H1 (cell line): ENCODE results near the gene RAB39A. TPM values are rescaled to one million over a fixed set of nuclear protein-coding genes. Genes with fewer than 3 reads are reported as not detected.

ENCODE experiments used
- CTCF ChIA-PET: fragments of 300-600 bp; sonication (Branson Sonifier 250); formaldehyde crosslinking; loops from one replicate; lab custom pipeline; 2021; ENCODE audit not compliant: partially characterized antibody; lab: Charles Lee
- POLR2A ChIA-PET: fragments of 300-600 bp; sonication (Branson Sonifier 250); formaldehyde crosslinking; loops from one replicate; lab custom pipeline; 2021; ENCODE audit warnings: inconsistent platforms; ENCODE audit not compliant: partially characterized antibody; lab: Charles Lee
- DNase-seq, 2 experiments: peaks; one replicate each; pipeline versions ENCODE4 v3.0.0 to v3.0.0-alpha.2; 2010 to 2022; ENCODE audit warnings: low spot score in 2 of 2, low read depth in 1 of 2, mixed read lengths in 1 of 2
- FAIRE-seq: peaks from 2 replicates; lab custom pipeline; 2011; peaks lifted over from hg19 to GRCh38; lab: Jason Lieb, UNC
- H2AFZ ChIP-seq: 2 replicates; pipeline ENCODE4 v1.8.1; 2012; ENCODE audit warnings: low read length, inconsistent platforms
- H2AK5ac ChIP-seq: 2 replicates; pipeline ENCODE4 v1.6.1; 2013; ENCODE audit warnings: low read depth, low read length
- H2BK120ac ChIP-seq: replicated peaks from 2 replicates; pipeline ENCODE3; 2013; ENCODE audit warnings: low read depth, low read length, inconsistent platforms
- H2BK12ac ChIP-seq: 2 replicates; pipeline ENCODE4 v1.6.1; 2013; ENCODE audit warnings: low read depth, low read length
- H2BK15ac ChIP-seq: 2 replicates; pipeline ENCODE4 v1.6.1; 2013; ENCODE audit warnings: low read length
- H2BK20ac ChIP-seq: 2 replicates; pipeline ENCODE4 v1.6.1; 2013; ENCODE audit warnings: low read length
- H2BK5ac ChIP-seq: 2 replicates; pipeline ENCODE4 v1.6.1; 2013; ENCODE audit warnings: low read depth, low read length
- H3K14ac ChIP-seq: 2 replicates; pipeline ENCODE4 v1.6.1; 2013; ENCODE audit warnings: inconsistent platforms; ENCODE audit not compliant: insufficient read length
- H3K18ac ChIP-seq: 2 replicates; pipeline ENCODE4 v1.6.1; 2013; ENCODE audit warnings: low read length; ENCODE audit errors: extremely low read depth
- H3K23ac ChIP-seq: 2 replicates; pipeline ENCODE4 v1.6.1; 2013; ENCODE audit warnings: inconsistent platforms; ENCODE audit not compliant: insufficient read length
- H3K23me2 ChIP-seq: 2 replicates; pipeline ENCODE4 v1.6.1; 2013; ENCODE audit warnings: low read depth, low read length
- H3K27ac ChIP-seq: 2 replicates; pipeline ENCODE4 v1.6.1; 2011; ENCODE audit warnings: low read depth, low read length, inconsistent platforms
- H3K27me3 ChIP-seq, 4 experiments: replicated peaks in 1 of 4; 1 replicate in 1 of 4; 2 replicates in 3 of 4; pipeline versions ENCODE4 v1.6.1 to v1.8.1; 2011 to 2013; ENCODE audit warnings: low read length in 3 of 4, mild to moderate bottlenecking in 3 of 4, inconsistent platforms in 2 of 4, mixed read lengths in 2 of 4, moderate library complexity in 1 of 4; ENCODE audit not compliant: control insufficient read depth in 3 of 4, insufficient read depth in 3 of 4; ENCODE audit errors: extremely low read depth in 1 of 4
- H3K36me3 ChIP-seq, 4 experiments: 2 replicates each; pipeline versions ENCODE4 v1.6.1 to v1.8.1; 2011 to 2013; ENCODE audit warnings: mild to moderate bottlenecking in 4 of 4, low read length in 3 of 4, moderate library complexity in 2 of 4, control low read depth in 1 of 4, inconsistent platforms in 1 of 4; ENCODE audit not compliant: insufficient read depth in 4 of 4, control insufficient read depth in 2 of 4
- H3K4ac ChIP-seq: replicated peaks from 2 replicates; pipeline ENCODE3; 2013; ENCODE audit warnings: low read length, low read depth, mixed read lengths, inconsistent platforms; ENCODE audit not compliant: insufficient read length
- H3K4me1 ChIP-seq, 4 experiments: replicated peaks in 1 of 4; 1 replicate in 1 of 4; 2 replicates in 3 of 4; pipeline versions ENCODE4 v1.6.1 to v1.8.1; 2011 to 2013; ENCODE audit warnings: low read length in 3 of 4, inconsistent platforms in 2 of 4, mixed read lengths in 1 of 4; ENCODE audit not compliant: insufficient read depth in 4 of 4, control insufficient read depth in 3 of 4
- H3K4me2 ChIP-seq, 2 experiments: 2 replicates each; pipeline versions ENCODE4 v1.6.1 to v1.8.1; 2011 to 2013; ENCODE audit warnings: low read depth in 2 of 2, low read length in 2 of 2, control low read depth in 1 of 2, inconsistent platforms in 1 of 2, mild to moderate bottlenecking in 1 of 2; ENCODE audit not compliant: insufficient read depth in 1 of 2
- H3K4me3 ChIP-seq, 4 experiments: fragments of 200-600, 300-600 bp in 1 of 4; sonication (generic), shearing (Covaris generic), sonication (Bioruptor Twin) in 1 of 4; 2 replicates each; pipeline versions ENCODE4 v1.5.1 to v1.8.1; 2011 to 2016; ENCODE audit warnings: low read length in 4 of 4, low read depth in 3 of 4, control low read depth in 2 of 4, inconsistent platforms in 2 of 4, mild to moderate bottlenecking in 2 of 4, mixed read lengths in 1 of 4, moderate library complexity in 1 of 4; ENCODE audit not compliant: insufficient read depth in 2 of 4; ENCODE audit errors: extremely low read depth in 1 of 4
- H3K56ac ChIP-seq: replicated peaks from 2 replicates; pipeline ENCODE3; 2013; ENCODE audit warnings: low read depth, mild to moderate bottlenecking, mixed read lengths, low read length, inconsistent platforms; ENCODE audit not compliant: insufficient read length
- H3K79me1 ChIP-seq: 2 replicates; pipeline ENCODE4 v1.6.1; 2013; ENCODE audit warnings: low read depth, low read length, control low read depth
- H3K79me2 ChIP-seq, 2 experiments: 2 replicates each; pipeline versions ENCODE4 v1.6.1 to v1.8.1; 2012 to 2013; ENCODE audit warnings: low read length in 2 of 2, mild to moderate bottlenecking in 2 of 2, inconsistent platforms in 1 of 2; ENCODE audit not compliant: insufficient read depth in 2 of 2, control insufficient read depth in 1 of 2
- H3K9ac ChIP-seq, 4 experiments: replicated peaks in 1 of 4; 1 replicate in 1 of 4; 2 replicates in 3 of 4; pipeline versions ENCODE4 v1.6.1 to v1.8.1; 2011 to 2013; ENCODE audit warnings: low read depth in 3 of 4, low read length in 3 of 4, control low read depth in 2 of 4, mild to moderate bottlenecking in 2 of 4, moderate library complexity in 2 of 4, inconsistent platforms in 1 of 4; ENCODE audit errors: extremely low read depth in 1 of 4
- H3K9me3 ChIP-seq, 2 experiments: 2 replicates each; pipeline versions ENCODE4 v1.6.1 to v1.8.1; 2012 to 2013; ENCODE audit warnings: mild to moderate bottlenecking in 2 of 2, moderate library complexity in 2 of 2, control low read depth in 1 of 2, inconsistent platforms in 1 of 2, low read depth in 1 of 2, low read length in 1 of 2, mixed read lengths in 1 of 2; ENCODE audit not compliant: insufficient read depth in 2 of 2
- H4K20me1 ChIP-seq, 2 experiments: replicated peaks in 1 of 2; 2 replicates each; pipeline versions ENCODE3 to v1.8.1; 2011 to 2013; ENCODE audit warnings: inconsistent platforms in 2 of 2, low read length in 2 of 2, mild to moderate bottlenecking in 1 of 2; ENCODE audit not compliant: insufficient read depth in 2 of 2, control insufficient read depth in 1 of 2
- H4K5ac ChIP-seq: 2 replicates; pipeline ENCODE4 v1.6.1; 2013; ENCODE audit warnings: low read length, low read depth, mixed read lengths, inconsistent platforms; ENCODE audit not compliant: insufficient read length
- H4K8ac ChIP-seq: 2 replicates; pipeline ENCODE4 v1.8.0; 2013; ENCODE audit warnings: mild to moderate bottlenecking, moderate library complexity, low read length, inconsistent platforms; ENCODE audit not compliant: insufficient read depth; ENCODE audit errors: extremely low read depth
- H4K91ac ChIP-seq: replicated peaks from 2 replicates; pipeline ENCODE3; 2013; ENCODE audit warnings: low read length, mixed read lengths, inconsistent platforms; ENCODE audit not compliant: insufficient read length
- PHF8 ChIP-seq: fragments of 200-600 bp; sonication (generic); conservative IDR thresholded peaks from 2 replicates; pipeline ENCODE4 v1.7.1; 2012; ENCODE audit warnings: low read depth, mild to moderate bottlenecking, inconsistent platforms, low read length, moderate library complexity
- RBBP5 ChIP-seq: IDR thresholded peaks from 2 replicates; pipeline ENCODE4 v1.7.1; 2012; ENCODE audit warnings: low read depth, mild to moderate bottlenecking, inconsistent platforms, low read length, moderate library complexity, borderline replicate concordance
- TEAD4 ChIP-seq: IDR thresholded peaks from 2 replicates; pipeline ENCODE4 v1.6.1; 2012; ENCODE audit warnings: low read depth, low read length, inconsistent platforms, mixed read lengths
- ZNF274 ChIP-seq: IDR thresholded peaks from 2 replicates; pipeline ENCODE4 v1.7.0; 2012; ENCODE audit warnings: low read length, borderline replicate concordance; ENCODE audit errors: extremely low read depth
- WGBS, 2 experiments: shearing (Covaris generic) in 1 of 2; methylation state at CpG; one replicate each; pipeline versions ENCODE4 v1.1.6 to v1.1.7; 2013 to 2015; ENCODE audit warnings: low lambda C conversion rate in 2 of 2, mixed read lengths in 2 of 2, inconsistent platforms in 1 of 2, low coverage in 1 of 2, missing lambda C conversion rate in 1 of 2; ENCODE audit not compliant: insufficient replicate concordance in 2 of 2, insufficient coverage in 1 of 2, insufficient read length in 1 of 2; ENCODE audit errors: extremely low coverage in 1 of 2, missing lambda C conversion rate in 1 of 2; 5-methylcytosine and 5-hydroxymethylcytosine counted together
- polyA plus RNA-seq, 7 experiments: library from polyadenylated mRNA; depleted of rRNA in 3 of 7; stranded (reverse) in 5 of 7; unstranded in 2 of 7; fragments of >200 nt in 5 of 7; fragments of 200-250 nt in 2 of 7; gene quantifications; 1 replicate in 5 of 7; 2 replicates in 1 of 7; 4 replicates in 1 of 7; pipeline versions ENCODE4 v1.2.1 to v1.2.3, GENCODE V29; 2011 to 2013; ENCODE audit warnings: missing spikeins in 2 of 7, mixed read lengths in 2 of 7
- total RNA-seq: library from RNA; stranded (reverse); fragmentation: NEBNext Ultra II Directional; extraction: Animal tissue kit (Norgen Biotek cat#: 25700); gene quantifications from 2 replicates; pipeline ENCODE4 v1.2.1, GENCODE V29; 2021

RAB39A gene
- total and polyA plus RNA-seq, 2 of the 8 experiments (the other 6 are each of a cell fraction or from before 2014, with no cell fraction given): 7.1 to 19.1 TPM

DNA sequence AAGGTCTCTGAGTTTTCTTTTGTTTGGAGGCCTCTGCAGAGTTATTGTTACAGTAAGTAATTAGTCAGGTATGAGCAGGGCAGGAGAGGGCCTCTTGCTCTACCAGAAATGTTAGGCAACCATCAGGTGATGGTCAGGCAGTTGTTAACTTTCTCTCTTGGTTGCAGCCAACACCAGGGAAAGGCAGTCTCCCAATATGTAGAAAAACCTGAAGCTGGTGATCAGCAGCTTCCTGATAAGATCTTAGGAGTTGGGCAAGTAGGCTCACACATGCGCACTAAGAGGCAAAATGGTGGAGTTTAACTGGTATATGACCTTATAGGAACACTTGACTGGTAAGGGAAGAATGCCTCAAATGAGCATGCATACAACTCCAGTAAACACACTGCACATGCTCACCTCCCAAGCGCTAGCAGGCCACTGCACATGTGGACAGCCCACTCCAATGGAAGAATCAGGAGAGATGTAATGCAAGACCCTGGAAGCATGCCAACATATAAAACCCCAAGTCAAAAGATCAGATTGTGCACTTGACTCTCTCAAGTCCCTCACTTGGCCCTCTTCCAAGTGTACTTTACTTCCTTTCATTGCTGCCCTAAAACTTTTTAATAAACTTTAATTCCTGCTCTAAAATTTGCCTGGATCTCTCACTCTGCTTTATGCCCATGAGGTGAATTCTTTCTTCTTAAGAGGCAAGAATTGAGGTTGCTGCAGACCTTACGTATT, 46.0 kb upstream of the RAB39A start:
- CTCF ChIA-PET: interaction anchor here (0.6 to 1.9 kb wide), 6 partner anchors 17 to 141 kb away, joined by 3 to 7 read pairs (median 4); no protein-coding TSS in a partner anchor
- no peak overlapping the region for H3K27ac ChIP-seq
- FAIRE-seq: no peak
- no peak for TF ChIP-seq PHF8
- no peak for TF ChIP-seq RBBP5
- no peak for TF ChIP-seq ZNF274
- no peak for TF ChIP-seq TEAD4

More for the DNA sequence above, 46.0 kb upstream of the RAB39A start:
- Histone ChIP-seq H3K27me3 (no peaks in the 10 kb centered on the region), H2BK5ac (no peak overlapping the region), H3K4me1 (peaks cover 0 to 2% (median 0%) of the 10 kb centered on the region in 4 experiments; a peak in 1 of 7 replicates), H3K4me3 (no peak overlapping the region), H3K4me2 (no peak overlapping the region), H3K18ac (no peak overlapping the region), H4K91ac (no peak overlapping the region), H2BK20ac (no peak overlapping the region), H2BK120ac (no peak overlapping the region), H4K5ac (no peak overlapping the region), H3K23ac (no peak overlapping the region), H2BK15ac (no peak overlapping the region), H2AK5ac (no peak overlapping the region), H2BK12ac (no peak overlapping the region), H4K20me1 (no peaks in the 10 kb centered on the region), H3K79me1 (no peaks in the 10 kb centered on the region), H3K56ac (no peak overlapping the region), H3K9ac (no peak overlapping the region), H3K4ac (no peak overlapping the region), H3K36me3 (no peaks in the 10 kb centered on the region), H3K79me2 (no peaks in the 10 kb centered on the region), H4K8ac (no peak overlapping the region), H3K14ac (no peak overlapping the region), H3K9me3 (no peaks in the 10 kb centered on the region), H3K23me2 (no peaks in the 10 kb centered on the region), H2AFZ (no peak overlapping the region)
- no peak for DNase-seq
- 89% methylated on average over 3 of the region's 3 CpGs; no CpG with 5 or more reads in 1 of the 2 experiments for WGBS, 2 experiments
- POLR2A ChIA-PET: no interaction called here
